Type B pancreatic cell (in vitro differentiated cells): ENCODE measurements around the gene CRTC2. TPM values are rescaled to one million over a fixed set of nuclear protein-coding genes. Genes with fewer than 3 reads are reported as not detected.

Experiments used
- DNase-seq: peaks from one replicate; pipeline ENCODE4 v3.0.0; 2021; ENCODE audit warnings: mixed read lengths; ENCODE audit not compliant: unreplicated experiment; ENCODE audit errors: extremely low spot score
- H3K27ac Mint-ChIP-seq: 2 replicates; pipeline ENCODE4 v1.8.0; 2021; ENCODE audit warnings: mild to moderate bottlenecking, mixed read lengths
- H3K27me3 Mint-ChIP-seq: 2 replicates; pipeline ENCODE4 v1.8.0; 2021; ENCODE audit warnings: mixed read lengths
- H3K36me3 Mint-ChIP-seq: 2 replicates; pipeline ENCODE4 v1.8.0; 2021; ENCODE audit warnings: mixed read lengths
- H3K4me1 Mint-ChIP-seq: one replicate; pipeline ENCODE4 v1.8.0; 2021; ENCODE audit warnings: mixed read lengths; ENCODE audit not compliant: unreplicated experiment
- H3K4me3 Mint-ChIP-seq: 2 replicates; pipeline ENCODE4 v1.8.0; 2021; ENCODE audit warnings: mild to moderate bottlenecking, mixed read lengths
- H3K9me3 Mint-ChIP-seq: 2 replicates; pipeline ENCODE4 v1.8.0; 2021; ENCODE audit warnings: mixed read lengths
- total RNA-seq: library from RNA; stranded (reverse); gene quantifications from 2 replicates; pipeline ENCODE4 v1.2.1, GENCODE V29; 2021; ENCODE audit warnings: low replicate concordance
- TF ChIP-seq, protein P1 (sequence below): fragments of 200-600 bp; sonication (generic); conservative IDR thresholded peaks from 2 replicates; pipeline ENCODE4 v1.5.0; 2021; ENCODE audit warnings: antibody characterized with exemption, mild to moderate bottlenecking

The CRTC2 gene
- total RNA-seq, 1 donor from 2014 or later = 36.0 TPM

DNA sequence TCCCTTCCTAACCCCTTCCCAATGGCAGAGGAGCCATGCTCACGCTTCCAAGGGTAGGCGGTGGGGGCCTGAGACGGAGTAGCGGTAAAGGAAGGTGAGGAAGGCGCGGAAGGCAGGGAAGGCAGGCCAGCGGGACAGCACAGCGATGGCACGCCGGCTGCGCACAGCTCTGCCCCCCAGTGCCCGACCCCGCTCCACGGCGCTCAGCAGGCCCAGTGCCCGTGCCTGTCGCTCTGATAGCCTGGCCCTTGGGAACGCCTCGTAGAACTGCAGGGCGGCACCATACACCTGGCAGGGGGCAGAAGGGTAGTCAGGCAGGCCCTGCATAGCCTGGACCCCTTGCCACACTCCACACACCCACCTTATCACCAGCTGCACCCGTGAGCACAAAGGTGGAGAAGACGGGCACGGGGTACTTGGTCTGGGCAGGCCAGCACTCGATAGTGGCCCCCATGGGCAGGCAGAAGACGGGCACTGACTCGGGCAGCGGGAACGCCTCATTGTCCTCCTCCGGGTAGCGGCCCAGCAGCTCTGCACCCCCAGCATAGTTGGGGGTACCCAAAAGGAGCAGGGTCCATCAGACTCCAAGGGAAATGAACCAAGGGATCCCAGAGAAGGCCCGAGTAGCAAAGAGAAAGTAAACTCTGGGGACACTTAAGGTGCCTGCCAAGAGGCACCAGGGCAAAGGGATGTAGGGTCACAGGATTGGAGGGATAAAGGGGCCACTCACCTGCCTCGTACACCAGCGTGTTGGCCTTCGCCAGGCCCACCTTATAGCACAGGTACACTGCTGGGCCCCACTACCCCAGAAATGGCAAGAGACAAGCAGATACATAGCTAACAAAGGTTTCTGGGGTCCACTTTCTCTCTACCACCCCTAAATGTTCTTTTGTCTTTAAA lies 16.3 kb downstream of the CRTC2 start:
- Mint-ChIP-seq H3K36me3 (no peaks in the 10 kb centered on the region), H3K27me3 (no peaks in the 10 kb centered on the region), H3K4me1 (peaks cover 7% of the 10 kb centered on the region), H3K9me3 (no peaks in the 10 kb centered on the region), H3K4me3 (no peak overlapping the region), H3K27ac (no peak overlapping the region)
- TF ChIP-seq, protein P1, sequence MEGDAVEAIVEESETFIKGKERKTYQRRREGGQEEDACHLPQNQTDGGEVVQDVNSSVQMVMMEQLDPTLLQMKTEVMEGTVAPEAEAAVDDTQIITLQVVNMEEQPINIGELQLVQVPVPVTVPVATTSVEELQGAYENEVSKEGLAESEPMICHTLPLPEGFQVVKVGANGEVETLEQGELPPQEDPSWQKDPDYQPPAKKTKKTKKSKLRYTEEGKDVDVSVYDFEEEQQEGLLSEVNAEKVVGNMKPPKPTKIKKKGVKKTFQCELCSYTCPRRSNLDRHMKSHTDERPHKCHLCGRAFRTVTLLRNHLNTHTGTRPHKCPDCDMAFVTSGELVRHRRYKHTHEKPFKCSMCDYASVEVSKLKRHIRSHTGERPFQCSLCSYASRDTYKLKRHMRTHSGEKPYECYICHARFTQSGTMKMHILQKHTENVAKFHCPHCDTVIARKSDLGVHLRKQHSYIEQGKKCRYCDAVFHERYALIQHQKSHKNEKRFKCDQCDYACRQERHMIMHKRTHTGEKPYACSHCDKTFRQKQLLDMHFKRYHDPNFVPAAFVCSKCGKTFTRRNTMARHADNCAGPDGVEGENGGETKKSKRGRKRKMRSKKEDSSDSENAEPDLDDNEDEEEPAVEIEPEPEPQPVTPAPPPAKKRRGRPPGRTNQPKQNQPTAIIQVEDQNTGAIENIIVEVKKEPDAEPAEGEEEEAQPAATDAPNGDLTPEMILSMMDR = no peak
- DNase-seq = no peak

- DNase-seq = no peak
- TF ChIP-seq, protein P1 = no peak
- H3K27me3 Mint-ChIP-seq = no peaks in the 10 kb centered on the region
- no peaks in the 10 kb centered on the region for H3K9me3 Mint-ChIP-seq
- H3K4me1 Mint-ChIP-seq = peaks cover 7% of the 10 kb centered on the region
- no peak overlapping the region for H3K27ac Mint-ChIP-seq
- H3K4me3 Mint-ChIP-seq = no peak overlapping the region
- no peaks in the 10 kb centered on the region for H3K36me3 Mint-ChIP-seq
Measured at GRCh38 chr1:153940756-153941155, 17.7 kb downstream of the CRTC2 start.

DNA sequence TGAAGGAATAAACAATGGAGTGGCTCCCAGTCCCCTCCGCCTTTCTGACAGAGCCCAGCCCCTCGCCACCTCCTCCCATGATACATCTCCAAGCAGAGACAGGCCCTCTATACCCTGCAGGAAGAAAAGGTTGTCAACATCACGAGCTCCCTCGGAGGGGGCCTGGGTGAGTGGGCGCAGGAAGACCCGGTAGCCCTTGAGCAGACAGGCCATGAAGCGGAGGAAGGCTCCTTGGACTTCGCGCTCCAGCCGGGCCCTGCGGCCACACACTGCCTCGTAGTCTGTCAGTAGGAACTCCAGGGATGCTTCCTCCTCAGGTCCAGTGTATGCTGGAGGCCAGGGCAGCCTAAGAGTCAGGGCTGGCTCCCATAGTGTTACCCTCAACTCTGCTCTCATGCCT lies 18.9 kb downstream of the CRTC2 start:
- H3K4me1 Mint-ChIP-seq = peaks cover 2% of the 10 kb centered on the region
- TF ChIP-seq, protein P1 = no peak
- DNase-seq = no peak
- no peaks in the 10 kb centered on the region for H3K27me3 Mint-ChIP-seq
- no peak overlapping the region for H3K4me3 Mint-ChIP-seq
- H3K9me3 Mint-ChIP-seq = no peaks in the 10 kb centered on the region
- no peak overlapping the region for H3K27ac Mint-ChIP-seq
- no peaks in the 10 kb centered on the region for H3K36me3 Mint-ChIP-seq

GRCh38 chr1:153938996-153939395 lies 19.4 kb downstream of the CRTC2 start:
- TF ChIP-seq, protein P1 = no peak
- Mint-ChIP-seq H3K4me3 (no peak overlapping the region), H3K27me3 (no peaks in the 10 kb centered on the region), H3K4me1 (no peaks in the 10 kb centered on the region), H3K9me3 (no peaks in the 10 kb centered on the region), H3K27ac (no peak overlapping the region), H3K36me3 (no peaks in the 10 kb centered on the region)
- DNase-seq = no peak

DNA sequence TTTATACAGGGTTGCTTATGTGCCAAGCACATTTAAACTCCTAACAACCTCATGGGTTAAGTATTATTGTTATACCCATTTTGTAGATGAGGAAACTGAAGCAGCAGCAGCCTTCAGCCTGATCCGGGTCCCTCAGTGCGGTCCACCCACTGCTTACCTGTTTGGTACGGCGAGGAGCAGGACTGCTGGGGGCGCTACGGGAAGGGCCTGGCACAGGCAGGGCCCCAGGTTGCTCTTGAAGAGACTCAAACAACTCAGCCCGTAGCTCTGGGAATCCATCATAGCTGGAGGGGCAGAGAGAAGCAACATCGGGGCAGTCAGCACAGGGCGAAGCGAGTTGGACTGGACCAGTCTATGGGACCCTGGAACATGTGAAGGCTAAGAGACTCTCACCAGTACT lies 21.1 kb downstream of the CRTC2 start:
- H3K36me3 Mint-ChIP-seq = no peaks in the 10 kb centered on the region
- H3K4me1 Mint-ChIP-seq = no peaks in the 10 kb centered on the region
- H3K27ac Mint-ChIP-seq = no peak overlapping the region
- TF ChIP-seq, protein P1 = no peak
- DNase-seq = no peak
- no peaks in the 10 kb centered on the region for H3K9me3 Mint-ChIP-seq
- H3K4me3 Mint-ChIP-seq = no peak overlapping the region
- no peaks in the 10 kb centered on the region for H3K27me3 Mint-ChIP-seq
